Measurements from ENCODE around the gene CCSAP. TPM values are rescaled to one million over a fixed set of nuclear protein-coding genes. Genes with fewer than 3 reads are reported as not detected.

The CCSAP gene
- total and polyA plus RNA-seq, 10 of the 15 experiments (the other 5 are each of a cell fraction or from before 2014, with no cell fraction given): 0.75 to 3.4 (median 2.8) TPM

GRCh38 chr1:229377429-229377828 is 34.6 kb upstream of the CCSAP start:
- CTCF ChIA-PET: no interaction called here
- BruUV-seq (replicated peaks): no TSS peak
- 78% methylated on average over 10 of the region's 10 CpGs for WGBS (ENCODE audit: insufficient coverage, insufficient replicate concordance, low lambda C conversion rate, missing lambda C conversion rate)

GRCh38 chr1:229376521-229376920 is 33.7 kb upstream of the CCSAP start:
- H3K4me3 ChIP-seq: no peak overlapping the region
- H3K27me3 ChIP-seq (replicated peaks in 1 of 2; ENCODE audit: control insufficient read depth in 2 of 2, insufficient read depth in 2 of 2, low read length in 1 of 2): peaks cover 3 to 10% of the 10 kb centered on the region in 2 experiments; a peak in 3 of 4 replicates
- ChIA-PET CTCF (no interaction called here), SMC1A (ENCODE audit: uncharacterized antibody, unreplicated experiment) (no interaction called here), POLR2A (no interaction called here), RAD21 (ENCODE audit: unreplicated experiment) (no interaction called here)
- H2AFZ ChIP-seq (ENCODE audit: control insufficient read depth, low read depth, low read length): no peak overlapping the region
- DNase-seq (ENCODE audit: low read depth, low spot score) (no peak), ATAC-seq (no peak), FAIRE-seq (no peak)
- in situ Hi-C loops (cut with MboI): no loop called here
- 20% methylated on average over 6 of the region's 6 CpGs for WGBS (ENCODE audit: insufficient coverage, insufficient replicate concordance, low lambda C conversion rate, missing lambda C conversion rate)
- H3K36me3 ChIP-seq (ENCODE audit: control insufficient read depth in 2 of 2, insufficient read depth in 2 of 2, low read length in 1 of 2): no peaks in the 10 kb centered on the region
- no peak overlapping the region for H3K27ac ChIP-seq (ENCODE audit: control insufficient read depth, insufficient read depth)
- no peaks in the 10 kb centered on the region for H4K20me1 ChIP-seq (ENCODE audit: control insufficient read depth, insufficient read depth)
- BruUV-seq (replicated peaks): no TSS peak
- no peaks in the 10 kb centered on the region for H3K4me1 ChIP-seq (ENCODE audit: control insufficient read depth, insufficient read depth, low read length)
- H3K79me2 ChIP-seq (ENCODE audit: control insufficient read depth, insufficient read depth, low read length): no peaks in the 10 kb centered on the region
- intact Hi-C loops (cut with micrococcal nuclease; ENCODE audit: unreplicated experiment): no loop called here
- H3K4me2 ChIP-seq (ENCODE audit: control insufficient read depth, insufficient read depth): no peak overlapping the region
- no peaks in the 10 kb centered on the region; the same call in 2 of the 3 replicates for H3K9me3 ChIP-seq (replicated peaks; ENCODE audit: control insufficient read depth, insufficient read depth, low read length)
- H3K9ac ChIP-seq (ENCODE audit: control insufficient read depth, insufficient read depth, low read length): no peak overlapping the region
- TF ChIP-seq EP300 (IDR thresholded peaks at IDR 0.05; ENCODE audit: borderline replicate concordance in 1 of 2, control insufficient read depth in 1 of 2, low read depth in 2 of 2, low read length in 2 of 2) (no peak), MLLT1 (IDR thresholded peaks at IDR 0.05) (no peak), CUX1 (IDR thresholded peaks at IDR 0.05; ENCODE audit: insufficient replicate concordance, low read depth, low read length) (no peak), ZNF207 (IDR thresholded peaks at IDR 0.05; ENCODE audit: borderline replicate concordance) (no peak), TCF12 (IDR thresholded peaks at IDR 0.05; ENCODE audit: low read depth, low read length) (no peak), USF2 (IDR thresholded peaks at IDR 0.05; ENCODE audit: borderline replicate concordance, low read depth, low read length) (no peak), CREM (IDR thresholded peaks at IDR 0.05; ENCODE audit: low read depth) (no peak), IKZF2 (IDR thresholded peaks at IDR 0.05) (no peak), NR2F1 (conservative IDR thresholded peaks at IDR 0.05) (no peak), POLR2AphosphoS2 (IDR thresholded peaks at IDR 0.05; ENCODE audit: low read depth, low read length) (no peak)

More at GRCh38 chr1:229377429-229377828, 34.6 kb upstream of the CCSAP start:
- Histone ChIP-seq H3K27me3 (replicated peaks in 1 of 2; ENCODE audit: control insufficient read depth in 2 of 2, insufficient read depth in 2 of 2, low read length in 1 of 2) (peaks cover 3 to 10% of the 10 kb centered on the region in 2 experiments; a peak in 3 of 4 replicates), H3K4me1 (ENCODE audit: control insufficient read depth, insufficient read depth, low read length) (no peaks in the 10 kb centered on the region), H4K20me1 (ENCODE audit: control insufficient read depth, insufficient read depth) (no peaks in the 10 kb centered on the region), H2AFZ (ENCODE audit: control insufficient read depth, low read depth, low read length) (no peak overlapping the region), H3K36me3 (ENCODE audit: control insufficient read depth in 2 of 2, insufficient read depth in 2 of 2, low read length in 1 of 2) (no peaks in the 10 kb centered on the region), H3K27ac (ENCODE audit: control insufficient read depth, insufficient read depth) (no peak overlapping the region), H3K79me2 (ENCODE audit: control insufficient read depth, insufficient read depth, low read length) (no peaks in the 10 kb centered on the region), H3K4me3 (no peak overlapping the region), H3K4me2 (ENCODE audit: control insufficient read depth, insufficient read depth) (no peak overlapping the region), H3K9me3 (replicated peaks; ENCODE audit: control insufficient read depth, insufficient read depth, low read length) (no peaks in the 10 kb centered on the region; the same call in 2 of the 3 replicates), H3K9ac (ENCODE audit: control insufficient read depth, insufficient read depth, low read length) (no peak overlapping the region)
- intact Hi-C loops (cut with micrococcal nuclease; ENCODE audit: unreplicated experiment): no loop called here
- ChIA-PET RAD21 (ENCODE audit: unreplicated experiment) (no interaction called here), POLR2A (no interaction called here), SMC1A (ENCODE audit: uncharacterized antibody, unreplicated experiment) (no interaction called here)
- ATAC-seq (no peak), FAIRE-seq (no peak), DNase-seq (ENCODE audit: low read depth, low spot score) (no peak)
- TF ChIP-seq ZNF274 (IDR thresholded peaks at IDR 0.05; ENCODE audit: insufficient read depth, insufficient read length): no peak
- in situ Hi-C loops (cut with MboI): no loop called here

Data from GM12878 (cell line).